Endodermal cell (in vitro differentiated cells): ENCODE results near the gene DAAM2. TPM values are rescaled to one million over a fixed set of nuclear protein-coding genes. Genes with fewer than 3 reads are reported as not detected.

Source experiments
- DNase-seq: peaks from one replicate; pipeline ENCODE4 v3.0.0-alpha.2; 2017
- H3K27ac ChIP-seq: 2 replicates; pipeline ENCODE4 v1.5.1; 2013; ENCODE audit warnings: mild to moderate bottlenecking, low read depth, low read length, moderate library complexity
- H3K27me3 ChIP-seq: 2 replicates; pipeline ENCODE4 v1.6.1; 2013; ENCODE audit warnings: mild to moderate bottlenecking, low read length, moderate library complexity; ENCODE audit not compliant: insufficient read depth, control insufficient read depth, poor library complexity, severe bottlenecking
- H3K36me3 ChIP-seq: 2 replicates; pipeline ENCODE4 v1.7.0; 2013; ENCODE audit warnings: mild to moderate bottlenecking, low read length, moderate library complexity; ENCODE audit not compliant: control insufficient read depth, insufficient read depth
- H3K4me1 ChIP-seq: one replicate; pipeline ENCODE4 v1.7.0; 2013; ENCODE audit warnings: low read length; ENCODE audit not compliant: control insufficient read depth, insufficient read depth
- H3K4me3 ChIP-seq: 2 replicates; pipeline ENCODE4 v1.5.1; 2013; ENCODE audit warnings: mild to moderate bottlenecking, low read length, moderate library complexity
- H3K9ac ChIP-seq: 2 replicates; pipeline ENCODE4 v1.6.1; 2013; ENCODE audit warnings: mild to moderate bottlenecking, low read length, moderate library complexity; ENCODE audit not compliant: poor library complexity, severe bottlenecking; ENCODE audit errors: extremely low read depth
- H3K9me3 ChIP-seq: 2 replicates; pipeline ENCODE4 v1.6.1; 2013; ENCODE audit warnings: mild to moderate bottlenecking, low read length, moderate library complexity; ENCODE audit not compliant: control insufficient read depth
- H3K27ac Mint-ChIP-seq: 2 replicates; pipeline ENCODE4 v1.8.0; 2020; ENCODE audit warnings: mixed read lengths
- H3K27me3 Mint-ChIP-seq: 2 replicates; pipeline ENCODE4 v1.8.0; 2021; ENCODE audit warnings: mild to moderate bottlenecking, mixed read lengths; ENCODE audit not compliant: insufficient read depth
- H3K36me3 Mint-ChIP-seq: 2 replicates; pipeline ENCODE4 v1.8.0; 2020; ENCODE audit warnings: low read depth, mixed read lengths
- H3K4me1 Mint-ChIP-seq: 2 replicates; pipeline ENCODE4 v1.8.0; 2020; ENCODE audit warnings: mixed read lengths
- H3K4me3 Mint-ChIP-seq: 2 replicates; pipeline ENCODE4 v1.8.0; 2020; ENCODE audit warnings: mild to moderate bottlenecking, moderate library complexity, mixed read lengths
- H3K9me3 Mint-ChIP-seq: 2 replicates; pipeline ENCODE4 v1.8.0; 2020; ENCODE audit warnings: mild to moderate bottlenecking, mixed read lengths
- CTCF ChIP-seq: fragments of 200-600 bp; sonication (generic); conservative IDR thresholded peaks from 2 replicates; pipeline ENCODE4 v1.5.0; 2021; ENCODE audit warnings: antibody characterized with exemption, mild to moderate bottlenecking
- WGBS, 2 experiments: methylation state at CpG; one replicate each; pipeline versions ENCODE4 v1.1.5 to v1.1.7; 2013; ENCODE audit warnings: missing lambda C conversion rate in 2 of 2, mixed read lengths in 1 of 2; ENCODE audit not compliant: insufficient coverage in 1 of 2, insufficient read length in 1 of 2; 5-methylcytosine and 5-hydroxymethylcytosine counted together
- total RNA-seq, 2 donors: library from RNA; stranded (reverse); fragmentation: NEBNext Ultra II Directional in 1 of 2; extraction: Animal tissue kit (Norgen Biotek cat#: 25700) in 1 of 2; gene quantifications; 2 replicates in 1 of 2; 3 replicates in 1 of 2; pipeline ENCODE4 v1.2.1, GENCODE V29; 2021

Gene DAAM2
- total RNA-seq, 2 donors from 2014 or later: 0.33 to 1.2 TPM

- H3K27ac ChIP-seq: no peak overlapping the region
- H3K27ac Mint-ChIP-seq: no peak overlapping the region
- no peak for DNase-seq
These were observed 15.0 kb upstream of the DAAM2 start for GRCh38 chr6:39777218-39777617.

GRCh38 chr6:39777661-39778060 lies 14.5 kb upstream of the DAAM2 start:
- Histone ChIP-seq H3K4me3 (no peak overlapping the region), H3K4me1 (no peaks in the 10 kb centered on the region), H3K36me3 (no peaks in the 10 kb centered on the region), H3K27ac (no peak overlapping the region), H3K9ac (no peak overlapping the region), H3K9me3 (no peaks in the 10 kb centered on the region), H3K27me3 (no peaks in the 10 kb centered on the region)
- no peaks in the 10 kb centered on the region for H3K36me3 Mint-ChIP-seq
- peaks cover 12% of the 10 kb centered on the region for H3K4me1 Mint-ChIP-seq
- no peak for DNase-seq
- no peak overlapping the region for H3K4me3 Mint-ChIP-seq
- TF ChIP-seq CTCF: no peak
- H3K9me3 Mint-ChIP-seq: no peaks in the 10 kb centered on the region
- 92 to 100% methylated on average over 3 to 4 of the region's 4 CpGs for WGBS, 2 experiments
- no peaks in the 10 kb centered on the region for H3K27me3 Mint-ChIP-seq
- no peak overlapping the region for H3K27ac Mint-ChIP-seq

More at GRCh38 chr6:39777218-39777617, 15.0 kb upstream of the DAAM2 start:
- no peaks in the 10 kb centered on the region for H3K4me1 ChIP-seq
- H3K4me3 ChIP-seq: no peak overlapping the region
- no peaks in the 10 kb centered on the region for H3K9me3 ChIP-seq
- Mint-ChIP-seq H3K9me3 (no peaks in the 10 kb centered on the region), H3K4me1 (peaks cover 12% of the 10 kb centered on the region), H3K36me3 (no peaks in the 10 kb centered on the region), H3K4me3 (no peak overlapping the region), H3K27me3 (no peaks in the 10 kb centered on the region)
- H3K36me3 ChIP-seq: no peaks in the 10 kb centered on the region
- TF ChIP-seq CTCF: no peak
- no peak overlapping the region for H3K9ac ChIP-seq
- H3K27me3 ChIP-seq: no peaks in the 10 kb centered on the region
- WGBS, 2 experiments: 74 to 86% methylated on average over 6 to 10 of the region's 10 CpGs

GRCh38 chr6:39778581-39779255 lies 13.5 kb upstream of the DAAM2 start:
- no peaks in the 10 kb centered on the region for H3K9me3 Mint-ChIP-seq
- no peak overlapping the region for H3K27ac Mint-ChIP-seq
- H3K36me3 Mint-ChIP-seq: no peaks in the 10 kb centered on the region
- H3K9ac ChIP-seq: no peak overlapping the region
- no peaks in the 10 kb centered on the region for H3K27me3 Mint-ChIP-seq
- H3K4me3 ChIP-seq: no peak overlapping the region
- H3K27me3 ChIP-seq: no peaks in the 10 kb centered on the region
- H3K4me1 Mint-ChIP-seq: peaks cover 12% of the 10 kb centered on the region
- DNase-seq: no peak
- H3K4me1 ChIP-seq: no peaks in the 10 kb centered on the region
- no peaks in the 10 kb centered on the region for H3K9me3 ChIP-seq
- 88 to 90% methylated on average over 2 of the region's 2 CpGs for WGBS, 2 experiments
- H3K36me3 ChIP-seq: no peaks in the 10 kb centered on the region
- no peak overlapping the region for H3K4me3 Mint-ChIP-seq
- H3K27ac ChIP-seq: no peak overlapping the region
- TF ChIP-seq CTCF: no peak
